HG03139 (cell line): ENCODE measurements around the gene KIAA1671.

Source experiments
- ATAC-seq: cut with Tn5 transposase; IDR thresholded peaks from one replicate; pipeline ENCODE4 v1.9.1; 2021; ENCODE audit not compliant: unreplicated experiment

Gene KIAA1671

DNA sequence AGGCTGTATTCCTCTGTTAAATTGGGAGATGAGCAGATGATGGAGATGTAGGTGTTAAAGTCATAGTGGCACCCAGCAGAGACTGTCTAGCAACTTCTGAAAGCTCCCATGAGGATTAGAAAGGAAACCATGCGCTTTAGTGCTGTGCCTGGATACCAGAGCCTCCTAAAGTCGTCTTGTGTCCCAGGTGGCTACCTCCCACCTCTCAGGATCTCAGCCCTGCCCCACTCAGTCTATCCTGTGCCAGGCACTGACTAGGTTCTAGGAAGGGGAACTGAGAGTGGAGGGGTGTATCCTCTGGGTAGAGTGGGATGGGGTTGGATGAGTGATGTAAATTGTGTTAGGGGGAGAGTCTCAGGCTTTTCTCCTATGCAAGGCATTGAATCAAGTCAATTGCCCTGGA, 60.2 kb downstream of the KIAA1671 start:
- no peak for ATAC-seq

DNA sequence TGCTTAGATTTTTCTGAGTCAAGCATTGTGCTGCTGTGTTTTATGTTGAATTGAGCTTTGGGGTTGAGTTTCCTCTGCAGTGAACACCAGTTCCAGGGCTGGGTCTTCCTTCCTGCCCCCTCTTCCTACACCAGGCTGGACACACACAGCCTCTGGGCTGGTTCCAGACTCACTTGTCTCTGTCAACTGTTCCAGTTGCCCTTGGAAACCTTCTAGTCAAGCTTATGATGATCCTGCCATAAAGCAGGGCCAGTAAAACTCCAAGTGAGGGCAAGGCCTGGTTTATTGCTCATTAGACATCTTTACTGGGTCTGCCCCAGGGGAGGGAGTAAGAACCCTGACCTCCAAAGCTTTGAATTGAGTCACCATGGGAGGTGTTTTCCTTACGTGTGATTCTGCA, 61.1 kb downstream of the KIAA1671 start:
- ATAC-seq = no peak

DNA sequence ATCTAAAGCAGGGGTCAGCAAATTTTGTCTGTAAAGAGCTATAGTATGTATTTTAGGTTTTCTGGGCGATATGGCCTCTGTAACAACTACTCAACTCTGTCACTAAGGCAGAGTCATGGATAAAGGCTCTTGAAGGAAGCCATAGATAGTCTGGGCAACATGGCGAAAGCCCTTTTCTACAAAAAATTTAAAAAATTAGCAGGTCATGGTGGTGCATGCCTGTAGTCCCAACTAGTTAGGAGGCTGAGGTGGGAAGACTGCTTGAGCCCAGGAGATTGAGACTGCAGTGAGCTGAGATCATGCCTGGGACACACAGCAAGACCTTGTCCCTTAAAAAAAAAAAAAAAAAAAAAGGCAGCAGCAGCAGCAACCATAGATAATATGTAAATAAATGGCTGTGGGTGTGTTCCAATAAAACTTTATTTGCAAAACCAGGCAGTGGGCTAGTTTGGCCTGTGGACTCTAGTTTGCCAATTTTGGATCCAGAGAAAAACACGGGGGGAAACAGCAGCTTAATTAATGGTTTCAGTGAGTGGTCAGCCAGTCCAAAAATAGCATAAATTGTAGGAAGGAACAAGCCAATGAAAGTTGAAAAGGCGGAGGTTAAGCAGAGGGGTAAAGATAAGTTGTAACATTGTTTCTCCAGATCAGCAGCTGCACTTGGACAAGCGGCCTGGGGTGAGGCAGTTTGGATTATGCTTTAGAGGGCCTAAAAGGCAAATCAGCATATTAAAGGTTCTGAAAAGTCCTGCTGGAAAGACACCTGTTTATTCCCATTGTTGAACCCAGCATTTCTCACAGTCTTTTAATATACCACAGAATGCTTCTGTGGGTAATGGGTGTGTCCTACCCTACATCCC, 62.6 kb downstream of the KIAA1671 start:
- ATAC-seq = no peak

DNA sequence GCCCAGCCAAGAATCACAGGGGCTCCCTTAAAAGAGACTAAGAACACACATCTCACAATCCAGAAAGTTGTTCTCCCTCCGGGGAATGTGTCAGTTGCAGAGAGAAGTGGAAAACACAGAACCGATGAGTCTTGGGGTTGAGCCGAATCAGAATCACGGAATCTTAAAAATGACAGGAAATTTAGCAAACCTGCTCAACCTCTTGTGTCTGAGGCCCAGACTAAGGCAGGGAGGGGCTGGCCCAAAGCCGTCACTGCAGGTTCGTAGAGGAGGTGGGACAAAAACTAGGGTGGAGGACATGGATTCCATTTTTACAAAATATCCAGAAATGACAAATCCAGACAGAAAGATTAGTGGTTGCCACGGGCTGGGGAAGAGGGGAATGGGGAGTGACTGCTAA, 63.8 kb downstream of the KIAA1671 start:
- ATAC-seq = no peak

DNA sequence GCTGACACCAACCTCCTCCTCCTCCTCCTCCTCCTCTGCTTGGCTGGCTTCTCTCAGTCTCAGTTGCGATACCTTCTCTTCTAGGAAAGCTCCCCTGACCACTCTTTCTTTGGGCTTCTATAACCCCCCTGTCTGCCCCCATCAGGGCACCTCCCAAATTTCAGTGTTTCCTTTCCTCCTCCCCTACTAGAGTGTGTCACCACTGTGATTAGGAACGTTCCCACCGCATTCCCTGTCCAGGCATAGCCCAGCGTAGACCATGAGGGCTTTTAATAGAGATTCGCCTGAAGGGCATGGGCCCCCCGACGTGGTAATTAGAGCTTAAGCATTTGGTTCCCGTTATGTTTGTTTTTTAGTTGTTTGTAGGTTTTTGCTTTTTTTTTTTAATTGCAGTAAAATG, 65.5 kb downstream of the KIAA1671 start:
- no peak for ATAC-seq

DNA sequence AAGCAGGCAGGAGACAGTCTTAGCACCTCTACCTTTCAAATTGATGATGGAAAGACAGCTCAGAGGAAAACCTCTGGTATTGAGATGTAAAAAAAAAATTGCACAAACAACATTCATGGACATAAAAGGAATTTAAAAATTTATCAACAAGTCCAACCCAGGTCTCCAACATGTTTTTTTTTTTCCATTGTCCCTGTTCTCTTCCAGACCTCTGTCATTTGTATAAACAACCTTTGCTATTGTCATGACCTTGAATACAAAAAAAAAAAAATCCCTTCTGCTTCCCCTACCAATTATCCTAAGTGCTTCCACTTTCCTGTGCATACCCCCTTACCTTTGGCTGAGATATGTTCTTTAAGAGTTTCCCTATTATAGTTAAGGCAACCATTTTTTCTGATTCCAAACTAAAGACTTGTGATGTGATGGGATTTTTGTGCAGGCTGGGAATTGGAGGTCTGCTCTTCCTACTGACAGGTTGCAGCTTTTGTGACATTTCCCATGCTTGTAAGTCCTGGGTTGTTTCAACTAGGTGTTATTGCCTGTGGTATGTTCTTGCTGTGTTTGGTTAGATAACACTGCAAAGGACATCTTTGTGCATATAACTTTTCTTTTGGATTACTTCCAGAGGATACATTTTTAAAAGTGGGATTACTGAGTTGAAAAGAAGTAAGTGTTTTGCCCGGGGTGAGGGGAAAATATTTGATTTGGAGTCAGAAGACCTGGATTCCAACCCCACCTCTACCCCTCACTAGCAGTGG, 67.1 kb downstream of the KIAA1671 start:
- ATAC-seq = no peak

DNA sequence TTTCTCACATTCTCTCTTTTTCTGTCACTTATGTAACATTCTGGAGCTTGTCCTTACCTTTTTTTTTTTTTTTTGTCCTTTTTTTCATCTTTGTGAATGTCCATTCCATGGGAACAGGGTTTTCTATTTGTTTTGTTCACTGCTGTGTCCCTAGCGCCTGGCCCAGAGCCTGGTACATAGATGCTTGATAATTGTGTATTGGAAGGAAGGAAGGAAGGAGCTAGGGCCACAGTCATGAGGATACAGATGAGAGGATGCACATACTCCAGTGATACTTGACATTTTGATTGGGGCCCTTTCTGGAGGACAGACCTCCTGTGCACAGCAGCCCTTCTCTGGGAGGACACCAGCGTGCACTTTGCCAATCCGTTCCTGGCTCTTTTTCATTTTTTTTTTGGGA, 68.9 kb downstream of the KIAA1671 start:
- no peak for ATAC-seq

DNA sequence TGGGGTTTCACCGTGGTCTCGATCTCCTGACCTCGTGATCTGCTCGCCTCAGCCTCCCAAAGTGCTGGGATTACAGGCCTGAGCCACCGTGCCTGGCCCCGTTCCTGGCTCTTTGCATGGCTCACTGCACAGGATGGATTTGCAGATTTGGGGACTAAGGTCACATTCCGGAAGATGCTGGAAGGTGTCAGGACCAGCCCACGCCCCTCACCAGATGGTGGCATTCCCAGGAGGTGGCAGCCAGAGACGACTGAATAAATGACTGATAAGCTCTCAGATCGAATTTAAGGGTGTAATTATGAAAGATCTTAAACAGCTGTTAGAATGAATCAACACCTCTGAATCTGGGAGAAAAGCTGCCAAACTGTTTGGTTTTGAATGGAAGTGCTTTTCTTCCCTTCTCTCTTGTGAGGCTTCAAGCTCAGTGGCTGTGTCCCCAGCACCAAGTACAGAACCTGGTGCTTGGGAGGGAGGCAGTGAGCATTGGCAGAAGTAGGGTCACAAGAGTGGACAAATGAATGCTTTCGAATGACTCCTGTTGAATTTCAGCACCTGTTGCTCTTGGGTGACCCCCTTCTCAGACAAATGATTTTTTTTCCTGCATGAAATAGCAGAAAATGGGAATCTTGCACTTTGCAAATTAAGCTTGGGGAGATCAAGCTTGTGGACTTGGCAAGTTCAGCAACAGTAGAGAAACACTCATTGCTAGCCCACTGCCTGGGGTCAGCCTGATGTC, 69.6 kb downstream of the KIAA1671 start:
- no peak for ATAC-seq

DNA sequence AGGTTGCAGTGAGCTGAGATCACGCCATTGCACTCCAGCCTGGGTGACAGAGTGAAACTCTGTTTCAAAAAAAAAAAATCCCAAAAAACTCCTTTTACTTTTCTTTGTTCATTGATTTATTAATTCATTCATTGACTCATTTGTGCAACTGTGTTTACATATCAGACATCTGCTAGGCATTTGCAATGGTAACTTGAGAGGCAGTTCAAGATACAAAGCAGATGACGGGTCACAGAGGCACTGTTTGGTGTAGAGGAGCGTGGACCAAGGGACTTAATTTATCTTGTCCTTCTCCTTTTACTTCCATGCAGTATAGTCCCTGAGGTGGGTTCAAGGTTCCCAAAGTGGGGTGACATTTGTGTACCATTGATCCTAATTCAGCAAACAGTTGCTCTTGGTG, 71.4 kb downstream of the KIAA1671 start:
- ATAC-seq = no peak

DNA sequence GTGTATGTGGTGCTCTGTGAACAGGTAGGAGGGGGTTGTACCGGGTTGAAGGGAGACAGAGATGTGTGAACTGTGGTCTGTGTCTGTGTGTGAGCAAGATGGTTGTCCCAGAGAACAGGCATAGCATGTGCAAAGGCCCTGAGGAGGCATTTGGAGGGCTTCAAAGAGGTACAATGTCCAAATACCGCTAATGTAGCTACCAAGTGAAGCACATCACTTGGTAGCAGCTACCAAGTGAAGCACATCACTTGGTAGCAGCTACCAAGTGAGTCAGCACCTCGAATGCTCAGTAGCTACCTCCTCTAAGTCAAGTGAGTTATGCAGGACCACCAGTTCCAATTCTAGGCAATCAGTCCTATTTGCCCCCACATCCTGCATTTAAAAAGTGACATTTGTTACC, 72.4 kb downstream of the KIAA1671 start:
- no peak for ATAC-seq

DNA sequence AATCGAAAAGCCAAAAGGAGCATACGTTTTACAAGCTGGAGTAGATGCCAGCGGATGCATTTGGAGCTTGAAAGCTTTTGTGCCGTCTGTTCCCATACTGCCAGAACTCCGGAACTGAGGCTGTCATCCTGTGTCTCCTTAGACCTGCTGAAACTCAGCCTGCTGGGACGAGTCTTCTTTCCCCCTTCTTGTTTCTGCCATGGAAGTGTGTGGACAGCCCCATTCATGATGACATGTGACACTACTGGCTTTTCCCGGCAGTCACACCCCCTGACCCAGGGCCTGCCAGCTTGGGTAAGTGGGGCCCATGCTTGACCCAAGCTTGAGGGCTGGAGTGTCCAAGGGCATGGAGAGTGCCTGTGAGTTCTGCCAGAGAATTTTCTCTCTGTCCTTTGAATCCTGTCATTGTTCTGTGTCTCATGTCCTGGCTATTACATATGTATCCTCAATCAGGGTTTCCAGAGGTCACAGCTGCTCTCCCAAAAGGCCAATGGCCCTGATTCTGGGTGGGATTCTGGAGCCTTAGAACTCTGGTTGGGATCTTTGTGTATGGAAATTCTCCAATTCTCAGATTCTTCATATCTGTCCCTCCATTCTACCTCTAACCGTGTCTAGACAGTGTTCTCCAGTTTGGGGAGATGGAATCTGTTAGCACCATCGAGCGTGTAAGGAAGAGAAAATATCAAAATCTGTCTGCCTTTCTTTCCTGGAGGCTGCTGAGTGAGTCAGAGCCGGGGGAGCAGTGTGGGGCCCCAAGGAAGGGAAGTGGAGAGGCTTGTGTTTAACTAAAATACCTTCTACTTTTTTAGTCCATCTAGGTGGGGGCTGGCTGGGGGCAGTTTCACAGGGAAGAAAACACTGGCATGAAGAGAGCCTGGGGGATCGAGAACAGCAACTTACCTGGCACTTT, 73.2 kb downstream of the KIAA1671 start:
- no peak for ATAC-seq

DNA sequence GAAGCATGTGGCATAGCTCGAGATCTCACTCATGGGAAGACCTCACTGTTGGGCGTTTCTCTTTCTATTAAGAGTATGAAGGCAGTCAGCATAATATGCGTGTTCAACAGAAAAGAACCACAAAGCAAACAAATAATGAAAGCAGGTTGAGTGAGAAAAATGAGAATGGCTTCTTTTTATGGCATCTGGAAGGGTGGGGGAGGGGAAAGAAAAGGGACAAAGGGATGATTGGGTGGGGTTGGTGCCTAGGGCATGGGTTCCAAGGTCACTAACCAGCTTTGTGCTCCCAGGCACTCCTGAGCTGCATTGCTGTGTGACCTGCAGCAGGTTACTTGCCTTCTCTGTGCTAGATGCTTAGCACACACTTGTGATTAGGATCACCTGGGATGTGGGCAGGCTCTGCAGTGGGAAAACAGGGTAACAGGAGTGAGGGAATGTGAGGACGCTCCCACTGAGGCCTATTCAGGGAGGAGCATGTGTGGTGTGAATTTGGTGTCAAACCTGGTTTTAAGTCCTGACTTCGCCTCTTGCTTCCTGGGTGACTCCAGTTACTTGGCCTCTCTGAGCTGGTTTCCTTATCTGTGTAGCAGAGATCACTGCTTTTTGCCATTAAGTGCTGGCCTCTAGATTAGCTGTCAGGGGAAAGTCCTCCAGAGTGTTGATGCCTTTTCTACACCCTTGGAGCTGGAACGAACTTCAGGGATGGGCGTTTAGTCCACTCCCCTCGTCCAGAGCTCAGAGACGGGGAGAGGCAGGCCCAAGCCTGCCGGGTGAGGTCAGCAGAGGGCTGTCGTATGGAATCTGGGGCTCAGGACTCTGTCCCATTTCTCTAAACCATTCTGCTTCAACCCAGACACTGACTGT, 74.8 kb downstream of the KIAA1671 start:
- ATAC-seq = no peak

DNA sequence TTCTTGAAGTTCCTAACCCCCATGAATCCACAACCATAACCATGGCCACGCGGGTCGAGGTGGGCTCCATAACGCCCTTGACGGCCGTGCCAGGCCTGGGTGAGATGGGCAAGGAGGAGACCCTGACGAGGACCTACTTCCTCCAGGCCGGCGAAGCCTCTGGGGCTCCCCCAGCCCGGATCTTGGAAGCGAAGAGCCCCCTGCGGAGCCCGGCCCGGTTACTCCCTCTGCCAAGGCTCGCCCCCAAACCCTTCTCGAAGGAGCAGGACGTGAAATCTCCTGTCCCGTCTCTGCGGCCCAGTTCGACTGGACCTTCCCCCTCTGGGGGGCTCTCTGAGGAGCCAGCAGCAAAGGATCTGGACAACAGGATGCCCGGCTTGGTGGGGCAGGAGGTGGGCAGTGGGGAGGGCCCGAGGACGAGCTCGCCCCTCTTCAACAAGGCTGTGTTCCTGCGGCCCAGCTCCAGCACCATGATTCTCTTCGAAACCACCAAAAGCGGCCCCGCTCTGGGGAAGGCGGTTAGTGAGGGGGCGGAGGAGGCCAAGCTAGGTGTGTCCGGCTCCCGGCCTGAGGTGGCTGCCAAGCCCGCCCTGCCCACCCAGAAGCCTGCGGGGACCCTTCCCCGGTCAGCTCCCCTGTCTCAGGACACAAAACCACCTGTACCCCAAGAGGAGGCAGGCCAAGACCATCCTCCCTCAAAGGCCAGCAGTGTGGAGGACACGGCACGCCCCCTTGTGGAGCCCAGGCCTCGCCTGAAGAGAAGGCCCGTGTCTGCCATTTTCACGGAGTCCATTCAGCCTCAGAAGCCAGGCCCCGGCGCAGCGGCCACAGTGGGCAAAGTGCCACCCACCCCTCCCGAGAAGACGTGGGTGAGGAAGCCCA, 75.7 kb downstream of the KIAA1671 start:
- ATAC-seq = no peak

DNA sequence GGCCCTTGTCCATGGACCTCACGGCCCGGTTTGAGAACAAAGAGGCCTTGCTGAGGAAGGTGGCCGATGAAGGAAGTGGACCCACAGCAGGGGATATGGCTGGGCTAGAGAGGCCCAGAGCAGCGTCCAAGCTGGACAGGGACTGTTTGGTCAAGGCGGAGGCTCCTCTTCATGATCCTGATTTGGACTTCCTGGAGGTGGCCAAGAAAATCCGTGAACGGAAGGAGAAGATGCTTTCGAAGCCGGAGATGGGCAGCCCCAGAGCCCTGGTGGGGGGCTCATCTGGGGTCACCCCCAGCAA, 76.3 kb downstream of the KIAA1671 start:
- ATAC-seq = no peak

DNA sequence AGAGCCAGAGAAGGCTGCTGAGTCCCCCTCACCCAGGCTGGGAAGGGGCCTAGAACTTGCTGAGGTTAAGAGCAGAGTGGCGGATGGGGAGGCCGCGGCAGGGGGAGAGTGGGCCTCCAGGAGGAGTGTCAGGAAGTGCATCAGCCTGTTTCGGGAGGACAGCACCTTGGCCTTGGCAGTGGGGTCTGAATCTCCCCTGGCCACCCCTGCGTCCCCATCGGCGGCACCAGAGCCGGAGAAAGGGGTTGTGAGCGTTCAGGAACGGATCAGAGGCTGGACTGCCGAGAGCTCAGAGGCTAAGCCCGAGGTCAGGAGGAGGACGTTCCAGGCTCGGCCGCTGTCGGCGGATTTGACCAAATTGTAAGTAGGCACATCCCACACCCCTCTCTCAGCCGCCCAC, 76.7 kb downstream of the KIAA1671 start:
- ATAC-seq = no peak

DNA sequence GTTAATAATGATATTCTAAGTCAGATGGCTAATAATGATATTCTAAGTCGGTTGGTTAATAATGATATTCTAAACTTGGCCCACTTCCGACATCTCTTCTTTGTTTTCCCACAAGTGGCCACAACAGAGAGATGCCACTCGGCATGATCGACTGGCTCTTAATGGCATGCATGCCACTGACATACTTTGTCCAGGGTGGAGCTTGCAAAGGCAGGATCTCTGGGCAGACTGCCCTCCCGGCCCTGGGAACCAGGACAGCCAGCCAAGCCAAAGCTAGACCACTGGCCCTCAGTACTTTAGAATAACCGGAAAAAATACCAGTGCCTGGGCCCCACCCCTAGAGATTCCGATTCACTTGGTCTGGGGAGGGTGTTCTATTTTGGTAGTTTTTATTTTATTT, 78.1 kb downstream of the KIAA1671 start:
- ATAC-seq = no peak

DNA sequence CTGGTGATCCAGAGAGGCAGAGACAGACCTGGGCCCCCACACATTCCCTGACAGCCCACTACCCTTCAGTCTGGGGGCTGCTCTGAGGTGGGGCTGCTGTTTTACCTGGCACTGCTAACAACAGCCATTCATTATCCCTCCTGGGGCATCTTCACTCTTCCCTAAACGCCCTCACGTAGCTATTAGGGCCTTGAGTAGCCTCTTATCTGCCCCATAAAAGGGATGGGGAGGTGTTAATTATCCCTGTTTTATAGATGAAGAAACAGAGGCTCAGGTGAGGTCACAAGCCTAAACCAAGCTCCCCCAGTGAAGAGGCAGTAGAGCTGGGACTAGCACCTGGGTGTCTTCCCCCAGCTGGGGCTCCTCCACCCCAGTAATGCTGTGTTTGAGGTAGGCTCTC, 79.5 kb downstream of the KIAA1671 start:
- no peak for ATAC-seq

DNA sequence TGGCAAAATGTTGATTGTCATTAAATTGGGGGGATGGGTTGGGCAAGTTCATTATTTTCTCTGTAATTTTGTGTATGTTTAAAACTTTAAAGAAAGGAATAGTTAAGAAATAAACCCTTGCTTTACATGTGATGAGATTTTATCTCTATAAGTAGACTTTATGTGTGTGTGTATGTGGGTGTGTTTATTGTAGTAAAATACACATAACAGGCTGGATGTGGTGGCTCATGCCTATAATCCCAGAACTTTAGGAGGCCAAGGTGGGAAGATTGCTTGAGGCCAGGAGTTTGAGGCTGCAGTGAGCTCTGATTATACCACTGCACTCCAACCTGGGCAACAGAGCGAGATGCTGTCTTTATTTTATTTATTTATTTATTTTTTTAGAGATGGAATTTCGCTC, 83.2 kb downstream of the KIAA1671 start:
- no peak for ATAC-seq

DNA sequence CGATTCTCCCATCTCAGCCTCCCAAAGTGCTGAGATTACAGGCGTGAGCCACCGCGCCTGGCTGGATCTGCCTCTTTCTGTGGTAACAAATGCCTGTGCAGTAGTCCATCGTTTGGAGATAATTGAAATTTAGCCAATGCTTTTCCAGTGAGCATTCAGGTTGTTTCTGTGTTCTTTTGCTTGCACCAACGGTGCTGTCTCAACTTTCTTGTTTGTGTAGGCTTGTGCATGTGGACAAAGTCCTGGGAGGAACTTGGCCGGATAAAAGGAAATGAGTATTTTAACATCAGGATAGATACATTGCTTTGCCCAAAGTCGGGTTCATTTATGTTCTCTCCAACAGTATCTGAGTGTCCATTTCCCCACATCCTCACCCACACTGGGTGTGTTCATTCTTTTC, 85.7 kb downstream of the KIAA1671 start:
- no peak for ATAC-seq
